Measurements from ENCODE around the gene ATG16L1. TPM values are rescaled to one million over a fixed set of nuclear protein-coding genes. Genes with fewer than 3 reads are reported as not detected.
A peak's percentile ranks its signal among the peaks of the same experiment; 100 is the strongest.

ATG16L1 gene
- total and polyA plus RNA-seq, 9 of the 15 experiments (the other 6 are each of a cell fraction or from before 2014, with no cell fraction given) = 6.4 to 21.3 (median 17.2) TPM

DNA sequence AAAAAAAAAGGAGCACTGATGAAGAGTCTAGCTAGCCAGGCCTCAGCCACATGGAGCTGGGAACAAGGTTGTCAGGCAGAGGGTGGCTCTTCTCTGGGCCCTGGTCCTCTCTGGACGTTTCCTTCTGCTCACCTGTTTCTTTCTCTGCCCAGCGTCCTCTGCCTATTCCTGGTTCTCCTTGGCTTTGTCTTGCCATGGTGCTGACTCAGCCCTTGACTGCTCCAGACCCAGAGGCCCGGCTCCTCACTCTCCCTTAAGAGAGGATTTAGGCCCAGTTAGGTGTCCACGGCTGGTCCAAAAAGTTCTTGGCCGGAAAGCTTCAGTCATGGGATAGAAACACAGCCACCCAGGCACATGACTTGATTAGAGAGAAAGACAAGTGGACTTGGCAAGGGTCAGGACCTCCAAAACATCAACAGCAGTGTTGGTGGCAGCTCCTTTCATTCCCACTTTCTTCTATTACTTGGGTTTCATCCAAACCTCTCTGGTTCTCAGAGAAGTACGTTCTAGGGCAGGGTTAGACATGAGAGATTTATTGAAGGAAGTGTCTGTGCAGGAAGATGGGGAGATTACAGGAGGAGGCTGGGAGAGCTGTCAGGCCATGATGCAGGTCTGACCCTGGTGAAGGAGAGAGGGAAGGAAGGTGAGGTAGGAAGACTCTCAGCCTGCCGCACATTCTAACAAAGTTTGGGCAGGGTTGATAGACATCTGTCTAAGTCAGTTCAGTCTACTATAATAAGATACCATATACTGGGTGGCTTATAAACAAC, 14.5 kb upstream of the ATG16L1 start (continued):
- TF ChIP-seq, protein P1, sequence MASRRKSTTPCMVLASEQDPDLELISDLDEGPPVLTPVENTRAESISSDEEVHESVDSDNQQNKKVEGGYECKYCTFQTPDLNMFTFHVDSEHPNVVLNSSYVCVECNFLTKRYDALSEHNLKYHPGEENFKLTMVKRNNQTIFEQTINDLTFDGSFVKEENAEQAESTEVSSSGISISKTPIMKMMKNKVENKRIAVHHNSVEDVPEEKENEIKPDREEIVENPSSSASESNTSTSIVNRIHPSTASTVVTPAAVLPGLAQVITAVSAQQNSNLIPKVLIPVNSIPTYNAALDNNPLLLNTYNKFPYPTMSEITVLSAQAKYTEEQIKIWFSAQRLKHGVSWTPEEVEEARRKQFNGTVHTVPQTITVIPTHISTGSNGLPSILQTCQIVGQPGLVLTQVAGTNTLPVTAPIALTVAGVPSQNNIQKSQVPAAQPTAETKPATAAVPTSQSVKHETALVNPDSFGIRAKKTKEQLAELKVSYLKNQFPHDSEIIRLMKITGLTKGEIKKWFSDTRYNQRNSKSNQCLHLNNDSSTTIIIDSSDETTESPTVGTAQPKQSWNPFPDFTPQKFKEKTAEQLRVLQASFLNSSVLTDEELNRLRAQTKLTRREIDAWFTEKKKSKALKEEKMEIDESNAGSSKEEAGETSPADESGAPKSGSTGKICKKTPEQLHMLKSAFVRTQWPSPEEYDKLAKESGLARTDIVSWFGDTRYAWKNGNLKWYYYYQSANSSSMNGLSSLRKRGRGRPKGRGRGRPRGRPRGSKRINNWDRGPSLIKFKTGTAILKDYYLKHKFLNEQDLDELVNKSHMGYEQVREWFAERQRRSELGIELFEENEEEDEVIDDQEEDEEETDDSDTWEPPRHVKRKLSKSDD (conservative IDR thresholded peaks at IDR 0.05; ENCODE audit: low read length) = no peak
- no peak for TF ChIP-seq EP300 (IDR thresholded peaks at IDR 0.05; ENCODE audit: low read length)
- no peak for TF ChIP-seq KDM4B (IDR thresholded peaks at IDR 0.05; ENCODE audit: borderline replicate concordance in 2 of 2, low read depth in 1 of 2)
- no peak for TF ChIP-seq E4F1 (CRISPR knock-in tag; IDR thresholded peaks at IDR 0.05; ENCODE audit: borderline replicate concordance)
- TF ChIP-seq CEBPZ (IDR thresholded peaks at IDR 0.05; ENCODE audit: borderline replicate concordance, low read depth, low read length) = no peak
- TF ChIP-seq ZNF431 (CRISPR knock-in tag; IDR thresholded peaks at IDR 0.05) = no peak
- TF ChIP-seq GTF2F1 (IDR thresholded peaks at IDR 0.05; ENCODE audit: low read depth, low read length) = no peak
- TF ChIP-seq CTBP1 (IDR thresholded peaks at IDR 0.05; ENCODE audit: borderline replicate concordance) = peak; percentile 57; the same call in 1 of the 2 replicates
- TF ChIP-seq, protein P2, sequence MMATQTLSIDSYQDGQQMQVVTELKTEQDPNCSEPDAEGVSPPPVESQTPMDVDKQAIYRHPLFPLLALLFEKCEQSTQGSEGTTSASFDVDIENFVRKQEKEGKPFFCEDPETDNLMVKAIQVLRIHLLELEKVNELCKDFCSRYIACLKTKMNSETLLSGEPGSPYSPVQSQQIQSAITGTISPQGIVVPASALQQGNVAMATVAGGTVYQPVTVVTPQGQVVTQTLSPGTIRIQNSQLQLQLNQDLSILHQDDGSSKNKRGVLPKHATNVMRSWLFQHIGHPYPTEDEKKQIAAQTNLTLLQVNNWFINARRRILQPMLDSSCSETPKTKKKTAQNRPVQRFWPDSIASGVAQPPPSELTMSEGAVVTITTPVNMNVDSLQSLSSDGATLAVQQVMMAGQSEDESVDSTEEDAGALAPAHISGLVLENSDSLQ (IDR thresholded peaks at IDR 0.05) = peak; percentile 74
- TF ChIP-seq, protein P3, sequence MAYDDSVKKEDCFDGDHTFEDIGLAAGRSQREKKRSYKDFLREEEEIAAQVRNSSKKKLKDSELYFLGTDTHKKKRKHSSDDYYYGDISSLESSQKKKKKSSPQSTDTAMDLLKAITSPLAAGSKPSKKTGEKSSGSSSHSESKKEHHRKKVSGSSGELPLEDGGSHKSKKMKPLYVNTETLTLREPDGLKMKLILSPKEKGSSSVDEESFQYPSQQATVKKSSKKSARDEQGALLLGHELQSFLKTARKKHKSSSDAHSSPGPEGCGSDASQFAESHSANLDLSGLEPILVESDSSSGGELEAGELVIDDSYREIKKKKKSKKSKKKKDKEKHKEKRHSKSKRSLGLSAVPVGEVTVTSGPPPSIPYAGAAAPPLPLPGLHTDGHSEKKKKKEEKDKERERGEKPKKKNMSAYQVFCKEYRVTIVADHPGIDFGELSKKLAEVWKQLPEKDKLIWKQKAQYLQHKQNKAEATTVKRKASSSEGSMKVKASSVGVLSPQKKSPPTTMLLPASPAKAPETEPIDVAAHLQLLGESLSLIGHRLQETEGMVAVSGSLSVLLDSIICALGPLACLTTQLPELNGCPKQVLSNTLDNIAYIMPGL (CRISPR knock-in tag; IDR thresholded peaks at IDR 0.05) = no peak
- TF ChIP-seq, protein P4, sequence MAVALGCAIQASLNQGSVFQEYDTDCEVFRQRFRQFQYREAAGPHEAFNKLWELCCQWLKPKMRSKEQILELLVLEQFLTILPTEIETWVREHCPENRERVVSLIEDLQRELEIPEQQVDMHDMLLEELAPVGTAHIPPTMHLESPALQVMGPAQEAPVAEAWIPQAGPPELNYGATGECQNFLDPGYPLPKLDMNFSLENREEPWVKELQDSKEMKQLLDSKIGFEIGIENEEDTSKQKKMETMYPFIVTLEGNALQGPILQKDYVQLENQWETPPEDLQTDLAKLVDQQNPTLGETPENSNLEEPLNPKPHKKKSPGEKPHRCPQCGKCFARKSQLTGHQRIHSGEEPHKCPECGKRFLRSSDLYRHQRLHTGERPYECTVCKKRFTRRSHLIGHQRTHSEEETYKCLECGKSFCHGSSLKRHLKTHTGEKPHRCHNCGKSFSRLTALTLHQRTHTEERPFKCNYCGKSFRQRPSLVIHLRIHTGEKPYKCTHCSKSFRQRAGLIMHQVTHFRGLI (CRISPR knock-in tag; IDR thresholded peaks at IDR 0.05) = no peak
- no peak for TF ChIP-seq CCAR2 (IDR thresholded peaks at IDR 0.05; ENCODE audit: low read depth, low read length)
- 0 out of 2 replicates have a peak, but pooled peaks have one; percentile 10 for TF ChIP-seq CBFA2T3 (IDR thresholded peaks at IDR 0.05)

All from K562 (cell line).